Measurements from ENCODE around the gene TUBB. TPM values are rescaled to one million over a fixed set of nuclear protein-coding genes. Genes with fewer than 3 reads are reported as not detected.
A peak's percentile ranks its signal among the peaks of the same experiment; 100 is the strongest.

TUBB gene
- total RNA-seq, 8 experiments from 2014 or later: 425 to 1,850 (median 943) TPM

DNA sequence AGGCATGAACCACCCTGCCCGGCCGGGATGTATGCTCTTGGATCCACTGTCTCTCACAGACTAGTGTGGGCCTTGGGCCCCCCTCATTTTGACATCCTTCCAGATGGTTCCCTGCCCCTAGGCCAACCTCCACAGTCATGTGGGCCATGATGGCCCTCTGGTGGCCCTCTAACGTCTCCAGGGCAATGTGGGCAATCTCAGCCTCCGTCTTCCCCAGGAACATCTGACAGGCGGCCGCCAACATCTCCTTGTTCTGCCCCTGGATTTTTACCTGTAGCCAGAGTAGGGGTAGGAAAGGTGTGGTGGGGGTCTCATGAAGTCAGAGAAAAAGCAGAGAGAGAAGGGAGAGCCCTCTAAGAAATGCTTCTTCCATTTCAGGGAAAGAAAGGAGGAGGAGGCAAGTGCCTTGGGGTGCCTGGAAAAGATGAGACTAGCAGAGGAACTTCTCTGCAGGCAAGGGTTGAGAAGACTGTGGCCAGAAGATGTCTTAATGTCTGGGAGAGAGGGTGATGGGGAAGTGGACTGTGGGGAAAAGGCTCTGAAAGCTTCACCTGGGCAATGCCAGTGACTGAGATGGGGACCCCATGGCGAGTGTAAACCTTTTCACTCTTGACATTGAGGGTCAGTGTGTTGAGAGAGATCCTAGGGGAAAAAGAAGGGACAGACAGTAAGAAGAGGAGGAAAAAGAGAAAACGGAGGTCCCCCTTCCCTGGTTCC is 21.1 kb downstream of the TUBB start:
- WGBS, 10 experiments: 38 to 98% (median 64%) methylated on average over 1 to 6 of the region's 8 CpGs; no CpG with 5 or more reads in 3 of the 10 experiments
- peaks cover 9 to 14% of the 10 kb centered on the region in 2 donors for H3K4me1 ChIP-seq (replicated peaks in 1 of 2)
- peak overlapping the region; percentile 52 to 88 (median 69) for H3K4me3 ChIP-seq
- peak overlapping the region; percentile 77 to 80 for H3K27ac ChIP-seq
- in situ Hi-C loops (cut with MboI; ENCODE audit: low pct_unique_long_range_greater_than_20kb in 2 of 9, low sequenced_read_pairs in 9 of 9, unreplicated experiment in 9 of 9): loop anchor here in 2 of 9 experiments (25.0 kb wide), 1 partner anchor 346 kb away; no protein-coding TSS in a partner anchor
- no peak for ATAC-seq (replicated peaks in 6 of 8)

- 0 to 30% (median 9%) methylated on average over 1 to 4 of the region's 13 CpGs; no CpG with 5 or more reads in 4 of the 10 experiments for WGBS, 10 experiments
- no peak for ATAC-seq (replicated peaks in 6 of 8)
- in situ Hi-C loops (cut with MboI; ENCODE audit: low pct_unique_long_range_greater_than_20kb in 2 of 9, low sequenced_read_pairs in 9 of 9, unreplicated experiment in 9 of 9): loop anchor here in 2 of 9 experiments (25.0 kb wide), 1 partner anchor 345 kb away; no protein-coding TSS in a partner anchor
- peak overlapping the region; percentile 77 to 80 for H3K27ac ChIP-seq
- peaks cover 9 to 14% of the 10 kb centered on the region in 2 donors for H3K4me1 ChIP-seq (replicated peaks in 1 of 2)
- peak overlapping the region; percentile 52 to 88 (median 69) for H3K4me3 ChIP-seq
Measured at GRCh38 chr6:30741789-30742315, 21.7 kb downstream of the TUBB start.

DNA sequence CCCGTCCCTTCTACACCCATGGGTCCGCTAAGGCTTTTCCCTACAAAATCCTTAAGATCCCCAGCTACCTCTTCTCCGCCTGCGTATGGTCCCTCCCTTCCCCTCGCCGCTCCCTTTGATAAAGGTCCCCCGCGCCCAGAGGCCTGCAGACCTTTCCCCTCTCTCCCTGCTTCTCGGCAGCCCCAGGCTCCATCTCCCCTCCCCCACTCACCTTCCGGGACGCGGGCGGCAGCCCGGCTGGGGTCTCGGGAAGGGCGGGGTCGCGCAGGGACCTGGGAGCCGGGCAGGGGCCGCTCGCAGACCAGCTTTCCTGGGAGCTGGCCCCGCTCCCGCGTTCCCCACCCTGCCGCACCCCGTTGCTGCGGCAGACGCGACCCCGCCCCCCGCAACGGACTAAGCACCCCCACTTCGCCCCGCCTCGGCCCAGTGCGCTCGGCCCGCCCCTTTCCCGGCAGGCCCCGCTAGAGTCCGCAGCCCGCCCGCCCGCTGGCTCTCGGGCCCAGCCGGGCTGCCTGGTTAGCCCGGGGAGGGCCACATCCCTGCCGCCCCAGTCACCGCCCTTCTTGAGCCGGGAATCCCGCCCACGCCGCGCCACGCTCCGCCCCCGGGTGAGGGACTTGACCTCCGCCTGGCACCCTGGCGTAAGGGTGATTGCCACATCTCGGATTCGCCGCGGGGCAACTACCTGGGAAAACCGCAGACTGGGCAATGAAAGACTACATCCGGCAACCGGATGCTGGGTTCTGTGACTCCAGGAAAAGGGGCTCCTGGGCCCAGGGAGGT is 22.4 kb downstream of the TUBB start, which contains the start of gene FLOT1:
TSS of gene FLOT1 (minus strand) at position 372 of the 783 bp plus-strand sequence. CDS start 498 bp downstream, outside the sequence.
- H3K27ac ChIP-seq: peak within 1 kb of the TSS; percentile 77 to 80
- WGBS, 10 experiments: 0% methylated on average over 4 of the region's 66 CpGs; no CpG with 5 or more reads in 8 of the 10 experiments
- H3K4me3 ChIP-seq: peak within 1 kb of the TSS; percentile 52 to 88 (median 69)
- in situ Hi-C loops (cut with MboI; ENCODE audit: low pct_unique_long_range_greater_than_20kb in 2 of 9, low sequenced_read_pairs in 9 of 9, unreplicated experiment in 9 of 9): loop anchor here in 2 of 9 experiments (25.0 kb wide), 1 partner anchor 345 kb away; no protein-coding TSS in a partner anchor
- peaks cover 9 to 14% of the 10 kb centered on the region in 2 donors for H3K4me1 ChIP-seq (replicated peaks in 1 of 2)
- peak; percentile 50 to 88 (median 85) for ATAC-seq (replicated peaks in 6 of 8)

DNA sequence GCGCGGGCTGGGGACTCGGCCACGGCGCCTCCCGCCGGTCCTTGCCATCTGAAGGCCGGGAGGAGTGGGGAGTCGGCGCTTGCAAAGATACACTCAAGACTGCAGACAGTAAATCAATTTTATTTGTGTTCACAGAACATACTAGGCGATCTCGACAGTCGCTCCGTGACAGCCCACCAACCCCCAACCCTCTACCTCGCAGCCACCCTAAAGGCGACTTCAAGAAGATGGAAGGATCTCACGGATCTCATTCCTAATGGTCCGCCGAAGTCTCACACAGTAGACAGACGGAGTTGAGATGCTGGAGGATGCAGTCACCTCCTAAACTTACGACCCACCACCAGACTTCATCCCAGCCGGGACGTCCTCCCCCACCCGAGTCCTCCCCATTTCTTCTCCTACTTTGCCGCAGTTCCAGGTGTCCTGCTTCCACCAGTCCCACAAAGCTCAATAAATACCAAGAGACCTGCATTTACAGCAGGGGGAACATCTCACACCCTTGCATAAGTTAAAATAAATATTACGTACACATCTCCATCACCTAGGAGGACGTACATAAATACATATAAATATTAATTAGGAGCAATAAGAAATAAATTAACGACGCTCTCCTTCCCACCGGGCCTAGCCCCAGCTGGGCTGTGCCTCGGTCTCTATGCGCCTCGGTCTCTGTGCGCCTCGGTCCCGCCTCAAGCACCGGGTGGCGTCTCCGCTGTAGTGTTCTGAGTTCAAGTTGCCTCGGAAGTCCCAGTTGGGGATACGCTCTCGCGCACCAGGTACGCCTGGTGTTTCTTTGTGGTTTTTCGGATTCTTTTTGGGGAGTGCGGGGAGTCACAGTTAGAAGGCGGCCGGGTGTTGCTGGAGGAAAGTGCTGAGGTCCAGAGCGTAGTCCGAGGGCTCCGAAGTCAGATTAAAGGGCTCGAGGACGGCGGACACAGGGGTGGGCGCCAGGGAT is 23.2 kb downstream of the TUBB start:
- WGBS, 10 experiments: 0 to 29% (median 6%) methylated on average over 2 to 23 of the region's 55 CpGs; no CpG with 5 or more reads in 2 of the 10 experiments
- no peak for ATAC-seq (replicated peaks in 6 of 8)
- Histone ChIP-seq H3K4me3 (peak overlapping the region; percentile 52 to 88 (median 69)), H3K4me1 (replicated peaks in 1 of 2) (peaks cover 9 to 14% of the 10 kb centered on the region in 2 donors), H3K27ac (peak overlapping the region; percentile 77 to 80)
- in situ Hi-C loops (cut with MboI; ENCODE audit: low pct_unique_long_range_greater_than_20kb in 2 of 9, low sequenced_read_pairs in 9 of 9, unreplicated experiment in 9 of 9): loop anchor here in 2 of 9 experiments (25.0 kb wide), 1 partner anchor 344 kb away; no protein-coding TSS in a partner anchor

GRCh38 chr6:30744054-30744805 is 24.1 kb downstream of the TUBB start, which contains the start of gene IER3:
Gene IER3 (minus strand): TSS chr6:30744547. CDS start chr6:30744518, 29 bp downstream.
- in situ Hi-C loops (cut with MboI; ENCODE audit: low pct_unique_long_range_greater_than_20kb in 2 of 9, low sequenced_read_pairs in 9 of 9, unreplicated experiment in 9 of 9): loop anchor here in 2 of 9 experiments (25.0 kb wide), 1 partner anchor 343 kb away; no protein-coding TSS in a partner anchor
- 0 to 10% (median 1%) methylated on average over 1 to 10 of the region's 54 CpGs; no CpG with 5 or more reads in 4 of the 10 experiments for WGBS, 10 experiments
- Histone ChIP-seq H3K27ac (peak within 1 kb of the TSS; percentile 62 to 80), H3K4me3 (peak within 1 kb of the TSS; percentile 52 to 88 (median 69)), H3K4me1 (replicated peaks in 1 of 2) (peaks cover 9 to 14% of the 10 kb centered on the region in 2 donors)
- ATAC-seq (replicated peaks in 6 of 8): peak; percentile 16 to 53 (median 43)

DNA sequence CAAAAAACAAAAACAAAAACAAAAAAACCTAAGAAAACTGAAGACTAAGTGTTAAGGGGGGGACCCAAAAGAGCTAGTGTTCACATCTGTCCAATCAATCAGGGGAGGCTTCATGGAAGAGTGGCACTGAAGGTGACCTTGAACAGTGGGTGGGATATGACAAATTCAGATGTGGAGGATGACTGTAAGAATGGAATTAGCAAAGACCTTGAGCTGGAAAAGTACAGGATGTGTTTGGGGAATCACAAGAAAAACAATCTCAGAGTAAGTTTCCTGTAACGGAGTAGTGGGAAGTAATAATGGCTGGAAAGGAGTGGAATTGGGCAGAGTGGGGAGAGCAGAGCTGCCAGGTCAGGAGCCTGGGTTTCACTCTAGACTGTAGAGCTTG is 27.1 kb downstream of the TUBB start:
- ATAC-seq (replicated peaks in 6 of 8): no peak
- 75 to 100% (median 100%) methylated on average over 1 of the region's 1 CpG; no CpG with 5 or more reads in 2 of the 10 experiments for WGBS, 10 experiments
- Histone ChIP-seq H3K4me3 (no peak overlapping the region), H3K27ac (no peak overlapping the region), H3K4me1 (replicated peaks in 1 of 2) (peaks cover 0 to 7% of the 10 kb centered on the region in 2 donors)
- in situ Hi-C loops (cut with MboI; ENCODE audit: low pct_unique_long_range_greater_than_20kb in 2 of 9, low sequenced_read_pairs in 9 of 9, unreplicated experiment in 9 of 9): loop anchor here in 2 of 9 experiments (25.0 kb wide), 1 partner anchor 340 kb away; no protein-coding TSS in a partner anchor

DNA sequence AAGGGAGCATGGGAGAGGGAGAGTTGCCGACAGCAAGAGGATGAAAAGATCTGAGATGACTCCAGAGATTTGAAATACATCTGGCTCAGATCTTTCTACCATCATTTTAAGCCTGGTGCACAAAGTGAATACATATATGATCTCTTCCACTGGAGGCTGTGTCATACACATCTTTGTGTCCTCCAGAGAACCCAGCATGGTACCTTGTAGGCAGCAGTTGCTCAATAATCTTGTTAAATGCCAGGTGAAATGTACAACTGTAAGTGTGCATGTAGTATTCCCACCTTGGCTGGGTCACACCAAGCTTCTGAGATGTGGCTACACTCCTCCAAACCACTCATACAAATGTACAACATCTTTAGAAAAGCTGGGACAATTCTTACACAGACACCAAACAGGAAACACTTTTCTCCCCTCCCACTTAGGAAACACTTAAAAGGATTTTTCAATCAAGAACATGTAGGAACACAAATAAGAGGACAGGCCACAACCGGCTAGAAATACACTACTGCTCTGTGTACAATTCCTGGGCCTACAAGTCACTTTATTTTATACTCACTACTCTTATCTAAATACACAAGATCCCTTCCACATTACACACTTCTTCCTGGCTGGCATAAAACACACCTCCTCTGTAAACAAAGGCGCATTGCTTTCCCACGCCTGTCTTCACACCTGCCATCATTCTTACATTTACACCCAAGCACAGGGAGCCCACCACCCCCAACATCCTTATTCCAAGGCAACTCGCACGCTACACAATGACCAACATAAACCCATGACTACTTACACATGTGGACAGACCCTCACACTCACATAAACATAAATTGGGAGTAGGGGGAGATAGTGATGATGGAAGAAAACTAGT is 28.0 kb downstream of the TUBB start:
- in situ Hi-C loops (cut with MboI; ENCODE audit: low pct_unique_long_range_greater_than_20kb in 2 of 9, low sequenced_read_pairs in 9 of 9, unreplicated experiment in 9 of 9): loop anchor here in 2 of 9 experiments (25.0 kb wide), 1 partner anchor 339 kb away; no protein-coding TSS in a partner anchor
- 30 to 100% (median 76%) methylated on average over 1 to 4 of the region's 6 CpGs; no CpG with 5 or more reads in 2 of the 10 experiments for WGBS, 10 experiments
- Histone ChIP-seq H3K27ac (no peak overlapping the region), H3K4me3 (no peak overlapping the region), H3K4me1 (replicated peaks in 1 of 2) (peaks cover 0 to 9% of the 10 kb centered on the region in 2 donors)
- no peak for ATAC-seq (replicated peaks in 6 of 8)

GRCh38 chr6:30748851-30749540 is 28.8 kb downstream of the TUBB start:
- no peak for ATAC-seq (replicated peaks in 6 of 8)
- Histone ChIP-seq H3K4me3 (no peak overlapping the region), H3K27ac (no peak overlapping the region), H3K4me1 (replicated peaks in 1 of 2) (peaks cover 0 to 9% of the 10 kb centered on the region in 2 donors)
- in situ Hi-C loops (cut with MboI; ENCODE audit: low pct_unique_long_range_greater_than_20kb in 2 of 9, low sequenced_read_pairs in 9 of 9, unreplicated experiment in 9 of 9): loop anchor here in 2 of 9 experiments (25.0 kb wide), 1 partner anchor 338 kb away; no protein-coding TSS in a partner anchor
- WGBS, 10 experiments: 20 to 75% (median 52%) methylated on average over 1 to 7 of the region's 8 CpGs; no CpG with 5 or more reads in 2 of the 10 experiments

GRCh38 chr6:30749554-30750378 is 29.6 kb downstream of the TUBB start:
- in situ Hi-C loops (cut with MboI; ENCODE audit: low pct_unique_long_range_greater_than_20kb in 2 of 9, low sequenced_read_pairs in 9 of 9, unreplicated experiment in 9 of 9): loop anchor here in 2 of 9 experiments (25.0 kb wide), 1 partner anchor 338 kb away; no protein-coding TSS in a partner anchor
- Histone ChIP-seq H3K4me1 (replicated peaks in 1 of 2) (peaks cover 0 to 6% of the 10 kb centered on the region in 2 donors), H3K27ac (no peak overlapping the region), H3K4me3 (no peak overlapping the region)
- 33 to 92% (median 75%) methylated on average over 1 to 12 of the region's 12 CpGs; no CpG with 5 or more reads in 2 of the 10 experiments for WGBS, 10 experiments
- ATAC-seq (replicated peaks in 6 of 8): no peak

All from motor neuron (in vitro differentiated cells).